ENCODE data around the gene PCP2.

The PCP2 gene

GRCh38 chr19:7610491-7611240 is 22.9 kb downstream of the PCP2 start:
- Histone ChIP-seq H3K4me1 (ENCODE audit: control insufficient read depth, insufficient read depth, low read length) (no peaks in the 10 kb centered on the region), H3K9me3 (ENCODE audit: control insufficient read depth, insufficient read depth, low read length) (no peaks in the 10 kb centered on the region), H3K9ac (ENCODE audit: low read depth, low read length) (no peak overlapping the region), H3K27me3 (ENCODE audit: control insufficient read depth, insufficient read depth, low read length) (no peaks in the 10 kb centered on the region), H3K4me3 (ENCODE audit: low read depth, low read length) (no peak overlapping the region), H3K36me3 (ENCODE audit: control insufficient read depth, insufficient read depth, low read length) (peaks cover 33% of the 10 kb centered on the region)

GRCh38 chr19:7607874-7608560 is 25.5 kb downstream of the PCP2 start:
- Histone ChIP-seq H3K36me3 (ENCODE audit: control insufficient read depth, insufficient read depth, low read length) (peaks cover 28% of the 10 kb centered on the region), H3K4me3 (ENCODE audit: low read depth, low read length) (no peak overlapping the region), H3K4me1 (ENCODE audit: control insufficient read depth, insufficient read depth, low read length) (no peaks in the 10 kb centered on the region), H3K9ac (ENCODE audit: low read depth, low read length) (no peak overlapping the region), H3K9me3 (ENCODE audit: control insufficient read depth, insufficient read depth, low read length) (no peaks in the 10 kb centered on the region), H3K27me3 (ENCODE audit: control insufficient read depth, insufficient read depth, low read length) (no peaks in the 10 kb centered on the region)

GRCh38 chr19:7607212-7607873 is 26.2 kb downstream of the PCP2 start:
- Histone ChIP-seq H3K36me3 (ENCODE audit: control insufficient read depth, insufficient read depth, low read length) (peaks cover 28% of the 10 kb centered on the region), H3K4me1 (ENCODE audit: control insufficient read depth, insufficient read depth, low read length) (no peaks in the 10 kb centered on the region), H3K27me3 (ENCODE audit: control insufficient read depth, insufficient read depth, low read length) (no peaks in the 10 kb centered on the region), H3K9me3 (ENCODE audit: control insufficient read depth, insufficient read depth, low read length) (no peaks in the 10 kb centered on the region), H3K9ac (ENCODE audit: low read depth, low read length) (no peak overlapping the region), H3K4me3 (ENCODE audit: low read depth, low read length) (no peak overlapping the region)

- Histone ChIP-seq H3K27me3 (ENCODE audit: control insufficient read depth, insufficient read depth, low read length) (no peaks in the 10 kb centered on the region), H3K4me3 (ENCODE audit: low read depth, low read length) (no peak overlapping the region), H3K4me1 (ENCODE audit: control insufficient read depth, insufficient read depth, low read length) (no peaks in the 10 kb centered on the region), H3K36me3 (ENCODE audit: control insufficient read depth, insufficient read depth, low read length) (peaks cover 27% of the 10 kb centered on the region), H3K9me3 (ENCODE audit: control insufficient read depth, insufficient read depth, low read length) (no peaks in the 10 kb centered on the region), H3K9ac (ENCODE audit: low read depth, low read length) (no peak overlapping the region)
Observed at GRCh38 chr19:7606289-7606688, 27.2 kb downstream of the PCP2 start.

GRCh38 chr19:7605490-7606222 is 27.9 kb downstream of the PCP2 start:
- Histone ChIP-seq H3K9me3 (ENCODE audit: control insufficient read depth, insufficient read depth, low read length) (no peaks in the 10 kb centered on the region), H3K27me3 (ENCODE audit: control insufficient read depth, insufficient read depth, low read length) (no peaks in the 10 kb centered on the region), H3K4me1 (ENCODE audit: control insufficient read depth, insufficient read depth, low read length) (no peaks in the 10 kb centered on the region), H3K9ac (ENCODE audit: low read depth, low read length) (no peak overlapping the region), H3K4me3 (ENCODE audit: low read depth, low read length) (no peak overlapping the region), H3K36me3 (ENCODE audit: control insufficient read depth, insufficient read depth, low read length) (peaks cover 23% of the 10 kb centered on the region)

- no peaks in the 10 kb centered on the region for H3K27me3 ChIP-seq (ENCODE audit: control insufficient read depth, insufficient read depth, low read length)
- H3K36me3 ChIP-seq (ENCODE audit: control insufficient read depth, insufficient read depth, low read length), result peaks cover 13% of the 10 kb centered on the region
- H3K4me1 ChIP-seq (ENCODE audit: control insufficient read depth, insufficient read depth, low read length), result no peaks in the 10 kb centered on the region
- no peaks in the 10 kb centered on the region for H3K9me3 ChIP-seq (ENCODE audit: control insufficient read depth, insufficient read depth, low read length)
- no peak overlapping the region for H3K4me3 ChIP-seq (ENCODE audit: low read depth, low read length)
- H3K9ac ChIP-seq (ENCODE audit: low read depth, low read length), result no peak overlapping the region
Observed at GRCh38 chr19:7603919-7604318, 29.6 kb downstream of the PCP2 start.

- Histone ChIP-seq H3K4me3 (ENCODE audit: low read depth, low read length) (no peak overlapping the region), H3K4me1 (ENCODE audit: control insufficient read depth, insufficient read depth, low read length) (no peaks in the 10 kb centered on the region), H3K27me3 (ENCODE audit: control insufficient read depth, insufficient read depth, low read length) (no peaks in the 10 kb centered on the region), H3K9me3 (ENCODE audit: control insufficient read depth, insufficient read depth, low read length) (no peaks in the 10 kb centered on the region), H3K9ac (ENCODE audit: low read depth, low read length) (no peak overlapping the region), H3K36me3 (ENCODE audit: control insufficient read depth, insufficient read depth, low read length) (peaks cover 8% of the 10 kb centered on the region)
Observed at GRCh38 chr19:7602935-7603497, 30.5 kb downstream of the PCP2 start.

- Histone ChIP-seq H3K9me3 (ENCODE audit: control insufficient read depth, insufficient read depth, low read length) (no peaks in the 10 kb centered on the region), H3K9ac (ENCODE audit: low read depth, low read length) (no peak overlapping the region), H3K27me3 (ENCODE audit: control insufficient read depth, insufficient read depth, low read length) (no peaks in the 10 kb centered on the region), H3K36me3 (ENCODE audit: control insufficient read depth, insufficient read depth, low read length) (peaks cover 7% of the 10 kb centered on the region), H3K4me3 (ENCODE audit: low read depth, low read length) (no peak overlapping the region), H3K4me1 (ENCODE audit: control insufficient read depth, insufficient read depth, low read length) (no peaks in the 10 kb centered on the region)
Observed at GRCh38 chr19:7602240-7602934, 31.1 kb downstream of the PCP2 start.

GRCh38 chr19:7600721-7601120 is 32.8 kb downstream of the PCP2 start:
- no peak overlapping the region for H3K9ac ChIP-seq (ENCODE audit: low read depth, low read length)

GRCh38 chr19:7598180-7598579 is 35.3 kb downstream of the PCP2 start:
- Histone ChIP-seq H3K4me1 (ENCODE audit: control insufficient read depth, insufficient read depth, low read length) (no peaks in the 10 kb centered on the region), H3K9me3 (ENCODE audit: control insufficient read depth, insufficient read depth, low read length) (no peaks in the 10 kb centered on the region), H3K4me3 (ENCODE audit: low read depth, low read length) (no peak overlapping the region), H3K9ac (ENCODE audit: low read depth, low read length) (no peak overlapping the region), H3K27me3 (ENCODE audit: control insufficient read depth, insufficient read depth, low read length) (peaks cover 7% of the 10 kb centered on the region), H3K36me3 (ENCODE audit: control insufficient read depth, insufficient read depth, low read length) (no peaks in the 10 kb centered on the region)

More at GRCh38 chr19:7600721-7601120, 32.8 kb downstream of the PCP2 start:
- no peaks in the 10 kb centered on the region for H3K9me3 ChIP-seq (ENCODE audit: control insufficient read depth, insufficient read depth, low read length)
- no peaks in the 10 kb centered on the region for H3K4me1 ChIP-seq (ENCODE audit: control insufficient read depth, insufficient read depth, low read length)
- no peak overlapping the region for H3K4me3 ChIP-seq (ENCODE audit: low read depth, low read length)
- no peaks in the 10 kb centered on the region for H3K27me3 ChIP-seq (ENCODE audit: control insufficient read depth, insufficient read depth, low read length)
- no peaks in the 10 kb centered on the region for H3K36me3 ChIP-seq (ENCODE audit: control insufficient read depth, insufficient read depth, low read length)

GRCh38 chr19:7597689-7598088 is 35.8 kb downstream of the PCP2 start:
- H3K27me3 ChIP-seq (ENCODE audit: control insufficient read depth, insufficient read depth, low read length), result peaks cover 7% of the 10 kb centered on the region
- no peaks in the 10 kb centered on the region for H3K9me3 ChIP-seq (ENCODE audit: control insufficient read depth, insufficient read depth, low read length)
- H3K36me3 ChIP-seq (ENCODE audit: control insufficient read depth, insufficient read depth, low read length), result no peaks in the 10 kb centered on the region
- no peak overlapping the region for H3K9ac ChIP-seq (ENCODE audit: low read depth, low read length)
- no peaks in the 10 kb centered on the region for H3K4me1 ChIP-seq (ENCODE audit: control insufficient read depth, insufficient read depth, low read length)
- H3K4me3 ChIP-seq (ENCODE audit: low read depth, low read length), result no peak overlapping the region
